Neuronal stem cell (in vitro differentiated cells): Measurements from ENCODE around the gene FBXO11.
A peak's percentile ranks its signal among the peaks of the same experiment; 100 is the strongest.
"Not testable (repeated sequence)": the region's sequence is repeated elsewhere in the genome, so short reads cannot be mapped to it uniquely, and the experiment has no call there.

ENCODE experiments used
- DNase-seq: peaks from one replicate; pipeline ENCODE4 v3.0.0-alpha.2; 2013; ENCODE audit warnings: low spot score
- H2AFZ ChIP-seq: one replicate; pipeline ENCODE4 v1.6.1; 2013; ENCODE audit warnings: mild to moderate bottlenecking, low read length, inconsistent platforms
- H2AK5ac ChIP-seq: 2 replicates; pipeline ENCODE4 v1.6.1; 2013; ENCODE audit warnings: low read depth, mild to moderate bottlenecking, inconsistent platforms, low read length, moderate library complexity, mixed read lengths
- H2BK120ac ChIP-seq: 2 replicates; pipeline ENCODE4 v1.6.1; 2013; ENCODE audit warnings: low read depth, mild to moderate bottlenecking, inconsistent platforms, low read length, moderate library complexity, mixed read lengths
- H2BK12ac ChIP-seq: one replicate; pipeline ENCODE4 v1.6.1; 2013; ENCODE audit warnings: low read length, inconsistent platforms
- H2BK15ac ChIP-seq: 2 replicates; pipeline ENCODE4 v1.6.1; 2013; ENCODE audit warnings: mild to moderate bottlenecking, low read length, inconsistent platforms, mixed read lengths
- H2BK5ac ChIP-seq: one replicate; pipeline ENCODE4 v1.6.1; 2013; ENCODE audit warnings: inconsistent platforms, mild to moderate bottlenecking, low read length, moderate library complexity
- H3K14ac ChIP-seq: one replicate; pipeline ENCODE4 v1.6.1; 2013; ENCODE audit warnings: low read length, inconsistent platforms
- H3K18ac ChIP-seq: 2 replicates; pipeline ENCODE4 v1.6.1; 2013; ENCODE audit warnings: low read length, inconsistent platforms
- H3K23ac ChIP-seq: 2 replicates; pipeline ENCODE4 v1.6.1; 2013; ENCODE audit warnings: low read depth, mild to moderate bottlenecking, mixed read lengths, low read length, inconsistent platforms; ENCODE audit not compliant: poor library complexity
- H3K27ac ChIP-seq: replicated peaks from 3 replicates; pipeline ENCODE4 v1.5.1; 2013; ENCODE audit warnings: low read length, inconsistent platforms
- H3K27me3 ChIP-seq, 3 experiments: 2 replicates each; pipeline ENCODE4 v1.6.1; 2013; ENCODE audit warnings: low read length in 3 of 3, mild to moderate bottlenecking in 2 of 3, inconsistent platforms in 1 of 3, low read depth in 1 of 3, mixed read lengths in 1 of 3, moderate library complexity in 1 of 3; ENCODE audit not compliant: control insufficient read depth in 3 of 3, insufficient read depth in 3 of 3
- H3K36me3 ChIP-seq, 2 donors: replicated peaks in 1 of 2; 2 replicates each; pipeline ENCODE4 v1.6.1; 2013; ENCODE audit warnings: low read length in 2 of 2; ENCODE audit not compliant: control insufficient read depth in 2 of 2, insufficient read depth in 2 of 2
- H3K4ac ChIP-seq: 2 replicates; pipeline ENCODE4 v1.6.1; 2013; ENCODE audit warnings: inconsistent platforms, mild to moderate bottlenecking, low read length, moderate library complexity
- H3K4me1 ChIP-seq, 2 donors: 1 replicate in 1 of 2; 2 replicates in 1 of 2; pipeline ENCODE4 v1.6.1; 2013; ENCODE audit warnings: low read length in 2 of 2, low read depth in 1 of 2; ENCODE audit not compliant: control insufficient read depth in 2 of 2, insufficient read depth in 1 of 2
- H3K4me2 ChIP-seq: one replicate; pipeline ENCODE4 v1.6.1; 2013; ENCODE audit warnings: mild to moderate bottlenecking, low read length, inconsistent platforms; ENCODE audit not compliant: insufficient read depth, poor library complexity, severe bottlenecking
- H3K4me3 ChIP-seq, 2 donors: 2 replicates each; pipeline ENCODE4 v1.5.1; 2013; ENCODE audit warnings: low read length in 2 of 2, mild to moderate bottlenecking in 2 of 2, inconsistent platforms in 1 of 2, moderate library complexity in 1 of 2
- H3K79me1 ChIP-seq: one replicate; pipeline ENCODE4 v1.6.1; 2013; ENCODE audit warnings: low read depth, mild to moderate bottlenecking, inconsistent platforms, low read length, moderate library complexity
- H3K9ac ChIP-seq: one replicate; pipeline ENCODE4 v1.6.1; 2013; ENCODE audit warnings: mild to moderate bottlenecking, low read depth, low read length, inconsistent platforms; ENCODE audit not compliant: poor library complexity
- H3K9me3 ChIP-seq, 2 donors: replicated peaks in 1 of 2; 2 replicates each; pipeline versions ENCODE3 to v1.6.1; 2013; ENCODE audit warnings: low read length in 2 of 2, mild to moderate bottlenecking in 2 of 2, inconsistent platforms in 1 of 2, low read depth in 1 of 2, mixed read lengths in 1 of 2, moderate library complexity in 1 of 2; ENCODE audit not compliant: control insufficient read depth in 2 of 2, insufficient read depth in 1 of 2
- H4K8ac ChIP-seq: one replicate; pipeline ENCODE4 v1.6.1; 2013; ENCODE audit warnings: low read depth, mild to moderate bottlenecking, inconsistent platforms, low read length, moderate library complexity
- H4K91ac ChIP-seq: one replicate; pipeline ENCODE4 v1.6.1; 2013; ENCODE audit warnings: low read length, low read depth, mild to moderate bottlenecking, inconsistent platforms; ENCODE audit not compliant: poor library complexity
- WGBS, 2 donors: extraction: QIAGEN DNeasy Blood & Tissue Kit; methylation state at CpG; one replicate each; pipeline ENCODE4 v1.1.7; 2013; ENCODE audit warnings: missing lambda C conversion rate in 2 of 2, mixed read lengths in 1 of 2; ENCODE audit not compliant: insufficient read length in 2 of 2, insufficient replicate concordance in 1 of 2; ENCODE audit errors: extremely low coverage in 2 of 2; 5-methylcytosine and 5-hydroxymethylcytosine counted together

Gene FBXO11

GRCh38 chr2:47903781-47904490 lies 2.4 kb downstream of the FBXO11 start:
- H3K9me3 ChIP-seq = no peaks in the 10 kb centered on the region
- peak overlapping the region; percentile 54 for H3K4me2 ChIP-seq
- H3K4ac ChIP-seq = no peak overlapping the region
- H3K79me1 ChIP-seq = peaks cover 5% of the 10 kb centered on the region
- no peak overlapping the region for H3K18ac ChIP-seq
- peak overlapping the region; percentile 87 to 90 for H3K4me3 ChIP-seq
- H2BK120ac ChIP-seq = no peak overlapping the region
- H2BK15ac ChIP-seq = no peak overlapping the region
- peak overlapping the region; percentile 83 for H3K9ac ChIP-seq
- no peaks in the 10 kb centered on the region for H3K27me3 ChIP-seq
- no peak overlapping the region for H4K91ac ChIP-seq
- no peak overlapping the region for H2AK5ac ChIP-seq
- no peak overlapping the region for H3K23ac ChIP-seq
- no peak overlapping the region for H4K8ac ChIP-seq
- peak overlapping the region; percentile 99 for H2BK5ac ChIP-seq
- H2AFZ ChIP-seq = peak overlapping the region; percentile 70
- H3K27ac ChIP-seq = no peak overlapping the region
- H3K4me1 ChIP-seq = peaks cover 0 to 4% of the 10 kb centered on the region in 2 donors
- H3K36me3 ChIP-seq = peaks cover 0 to 6% of the 10 kb centered on the region in 2 donors
- H2BK12ac ChIP-seq = no peak overlapping the region
- DNase-seq = no peak
- no peak overlapping the region for H3K14ac ChIP-seq
- no CpG with 5 or more reads among the region's 10 CpGs for WGBS, 2 donors

- 100% methylated on average over 1 of the region's 13 CpGs; no CpG with 5 or more reads in 1 of the 2 donors for WGBS, 2 donors
- H3K4ac ChIP-seq, DNase-seq, H3K4me2 ChIP-seq, H4K91ac ChIP-seq, H3K14ac ChIP-seq, H3K9me3 ChIP-seq, H3K9ac ChIP-seq, H3K27me3 ChIP-seq, H4K8ac ChIP-seq, H3K79me1 ChIP-seq, H3K27ac ChIP-seq, H2AFZ ChIP-seq, H3K4me1 ChIP-seq, H3K23ac ChIP-seq, H2AK5ac ChIP-seq, H2BK5ac ChIP-seq, H3K18ac ChIP-seq, H2BK120ac ChIP-seq, H3K4me3 ChIP-seq, H2BK15ac ChIP-seq, H2BK12ac ChIP-seq: not testable (repeated sequence)
- H3K36me3 ChIP-seq = peaks cover 0 to 23% of the 10 kb centered on the region in 2 donors
Measured at GRCh38 chr2:47901892-47902291, 4.4 kb downstream of the FBXO11 start.

GRCh38 chr2:47900857-47901256 lies 5.4 kb downstream of the FBXO11 start:
- Histone ChIP-seq H3K4me1 (peaks cover 2 to 4% of the 10 kb centered on the region in 2 donors), H3K27me3 (no peaks in the 10 kb centered on the region), H2BK5ac (no peak overlapping the region), H3K14ac (no peak overlapping the region), H3K27ac (no peak overlapping the region), H2BK15ac (no peak overlapping the region), H2AFZ (no peak overlapping the region), H2AK5ac (no peak overlapping the region), H3K4me3 (no peak overlapping the region), H3K4ac (no peak overlapping the region), H3K9me3 (peaks cover 0 to 5% of the 10 kb centered on the region in 2 donors), H3K79me1 (peaks cover 5% of the 10 kb centered on the region), H2BK120ac (no peak overlapping the region), H2BK12ac (no peak overlapping the region), H4K8ac (no peak overlapping the region), H3K4me2 (no peak overlapping the region), H3K18ac (no peak overlapping the region), H3K9ac (no peak overlapping the region), H4K91ac (no peak overlapping the region), H3K23ac (no peak overlapping the region), H3K36me3 (peaks cover 0 to 23% of the 10 kb centered on the region in 2 donors)
- no CpG with 5 or more reads among the region's 10 CpGs for WGBS, 2 donors
- no peak for DNase-seq

- H3K36me3 ChIP-seq = peaks cover 0 to 23% of the 10 kb centered on the region in 2 donors
- DNase-seq = no peak
- no peak overlapping the region for H4K91ac ChIP-seq
- H3K4me3 ChIP-seq = no peak overlapping the region
- no peak overlapping the region for H3K27ac ChIP-seq
- no peak overlapping the region for H3K23ac ChIP-seq
- no peak overlapping the region for H2AFZ ChIP-seq
- 100% methylated on average over 5 to 6 of the region's 25 CpGs for WGBS, 2 donors
- no peak overlapping the region for H3K18ac ChIP-seq
- peaks cover 5% of the 10 kb centered on the region for H3K79me1 ChIP-seq
- no peak overlapping the region for H2AK5ac ChIP-seq
- H3K9ac ChIP-seq = no peak overlapping the region
- H3K27me3 ChIP-seq = no peaks in the 10 kb centered on the region
- H2BK15ac ChIP-seq = no peak overlapping the region
- no peak overlapping the region for H3K4me2 ChIP-seq
- H3K4ac ChIP-seq = no peak overlapping the region
- no peak overlapping the region for H2BK120ac ChIP-seq
- no peak overlapping the region for H2BK12ac ChIP-seq
- no peak overlapping the region for H4K8ac ChIP-seq
- H3K4me1 ChIP-seq = peaks cover 2 to 4% of the 10 kb centered on the region in 2 donors
- H2BK5ac ChIP-seq = no peak overlapping the region
- H3K14ac ChIP-seq = no peak overlapping the region
- H3K9me3 ChIP-seq = peaks cover 0 to 5% of the 10 kb centered on the region in 2 donors
Measured at GRCh38 chr2:47899915-47900816, 6.1 kb downstream of the FBXO11 start.
